NCI-H69 (cell line): ENCODE measurements around the gene IMMP2L.

Experiments
- DNase-seq: peaks from one replicate; lab custom pipeline; 2025; lab: John Stamatoyannopoulos, UW

IMMP2L gene

DNA sequence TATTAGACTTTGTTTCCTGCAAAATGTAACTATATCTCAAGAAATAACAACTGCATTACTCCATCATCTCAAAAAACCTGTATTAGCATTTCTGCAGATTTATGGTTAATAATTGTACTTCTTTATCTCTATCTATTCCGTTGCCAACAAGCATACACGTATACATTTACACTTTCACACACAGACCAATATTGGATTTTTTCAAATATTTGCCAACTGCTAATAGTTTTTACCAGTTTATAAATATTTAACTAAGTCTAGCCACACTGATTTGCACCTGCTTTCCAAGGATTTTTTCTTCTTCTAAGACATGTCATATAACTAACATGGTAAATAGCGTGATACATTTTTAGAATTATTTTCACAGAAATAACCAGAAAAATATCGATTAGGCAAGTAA, 459.2 kb downstream of the IMMP2L start:
- no peak for DNase-seq

DNA sequence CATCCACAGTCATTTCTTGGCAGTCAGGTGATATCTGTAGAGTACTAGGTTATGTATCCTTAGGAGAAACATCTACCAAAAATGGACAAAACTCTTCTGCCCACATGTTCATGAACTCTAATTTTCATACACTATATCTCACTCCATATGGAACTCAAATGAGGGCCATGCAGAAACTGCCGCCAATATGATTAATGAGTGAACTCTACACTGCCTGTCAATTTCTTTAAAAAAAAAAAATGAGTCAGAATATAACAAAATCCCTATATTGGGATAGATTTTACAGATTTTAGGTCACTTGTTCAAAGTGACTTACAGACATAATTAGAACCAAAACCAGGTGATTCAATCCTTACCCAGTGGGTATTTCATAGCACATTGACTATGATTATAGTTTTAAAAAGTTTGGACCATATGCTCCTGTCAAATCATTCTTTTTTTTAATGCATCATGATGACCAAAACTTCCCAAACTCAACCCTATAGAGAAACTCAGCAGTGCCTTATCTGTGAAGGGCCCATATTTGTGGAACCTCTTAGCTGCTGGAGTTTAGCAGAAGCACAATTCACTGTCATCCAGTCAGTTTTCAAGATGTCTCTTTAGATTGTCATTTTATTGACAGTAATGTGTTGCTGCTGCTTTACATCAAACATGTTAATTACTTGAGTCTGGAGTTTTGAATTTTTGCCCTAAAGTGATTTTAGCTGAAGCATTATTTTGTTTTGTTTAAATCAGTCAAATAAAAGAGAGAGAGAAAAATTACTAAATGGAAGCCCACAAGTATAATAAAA, 460.2 kb downstream of the IMMP2L start:
- no peak for DNase-seq

DNA sequence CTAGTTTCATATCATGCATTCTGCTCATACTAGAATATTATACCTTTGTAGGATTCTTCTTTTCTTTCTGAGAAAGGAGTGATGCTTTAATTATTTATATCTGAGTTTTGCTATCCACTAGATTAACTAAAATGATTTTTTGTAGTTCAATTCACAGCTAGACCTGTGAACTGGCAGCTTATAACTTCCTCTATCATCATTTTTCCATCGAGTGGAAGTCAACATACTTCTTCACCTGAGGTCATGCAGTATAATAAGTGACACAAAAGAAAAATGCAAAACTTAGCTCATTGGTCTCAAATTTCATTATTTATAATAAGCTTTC, 463.4 kb downstream of the IMMP2L start:
- no peak for DNase-seq

DNA sequence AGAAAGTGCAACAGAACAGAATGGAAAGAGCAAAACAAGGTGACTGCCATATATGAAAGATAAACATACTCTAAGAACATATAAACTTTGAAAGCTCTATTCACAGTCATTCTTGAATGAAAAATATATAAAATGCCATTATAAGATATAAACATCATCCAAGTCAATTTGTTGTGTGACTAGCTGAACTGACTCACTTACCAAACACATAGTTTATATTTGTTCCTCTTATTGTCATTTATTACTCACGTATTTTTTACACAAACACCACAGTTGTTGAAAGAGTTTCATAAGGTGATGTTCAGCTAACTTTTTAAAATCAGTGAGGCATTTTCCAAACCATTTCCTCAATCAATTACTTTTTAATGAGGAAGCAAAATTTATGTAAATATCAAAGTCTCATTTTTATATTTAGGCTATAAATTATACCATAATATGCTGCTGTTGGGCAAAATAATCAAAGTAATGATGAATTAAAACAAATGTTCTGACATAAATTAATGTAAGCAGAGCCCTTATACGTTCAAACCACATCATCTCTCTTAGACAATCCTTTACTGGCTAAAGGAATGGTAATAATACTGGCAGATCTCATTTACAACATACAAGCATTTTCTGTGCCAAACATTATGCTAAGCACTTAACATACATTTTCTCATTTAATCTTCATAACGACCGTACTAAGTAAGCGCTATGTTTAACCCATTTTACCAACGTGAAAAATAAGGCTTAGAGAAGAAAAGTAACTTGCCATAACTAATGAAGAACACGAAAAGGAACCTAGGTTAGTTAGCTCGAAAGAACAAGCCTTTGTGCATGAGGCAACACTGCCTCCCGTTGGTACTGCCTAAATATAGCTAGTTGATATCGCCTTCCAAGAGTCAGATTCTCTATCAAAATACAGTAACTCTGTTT, 464.0 kb downstream of the IMMP2L start:
- DNase-seq, result peak; percentile 80

DNA sequence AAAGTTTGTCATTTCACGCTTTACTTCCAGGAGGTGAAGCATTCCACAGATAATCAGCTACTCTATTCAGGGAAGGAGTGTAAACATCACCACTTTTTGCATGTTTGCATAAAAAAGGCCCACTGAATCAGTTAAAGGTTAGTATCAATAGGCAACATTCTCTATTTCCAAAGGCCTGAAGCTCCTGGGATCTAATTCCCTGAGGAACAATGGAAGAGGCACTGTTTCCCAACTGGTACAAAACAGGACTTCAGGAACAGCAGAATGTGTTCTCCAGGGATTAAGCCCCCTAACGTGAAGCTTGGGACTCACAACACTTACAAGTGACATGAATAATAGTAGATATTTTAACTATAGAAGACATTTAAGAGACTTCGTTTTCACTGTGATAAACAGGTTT, 465.3 kb downstream of the IMMP2L start:
- DNase-seq, result peak; percentile 53

DNA sequence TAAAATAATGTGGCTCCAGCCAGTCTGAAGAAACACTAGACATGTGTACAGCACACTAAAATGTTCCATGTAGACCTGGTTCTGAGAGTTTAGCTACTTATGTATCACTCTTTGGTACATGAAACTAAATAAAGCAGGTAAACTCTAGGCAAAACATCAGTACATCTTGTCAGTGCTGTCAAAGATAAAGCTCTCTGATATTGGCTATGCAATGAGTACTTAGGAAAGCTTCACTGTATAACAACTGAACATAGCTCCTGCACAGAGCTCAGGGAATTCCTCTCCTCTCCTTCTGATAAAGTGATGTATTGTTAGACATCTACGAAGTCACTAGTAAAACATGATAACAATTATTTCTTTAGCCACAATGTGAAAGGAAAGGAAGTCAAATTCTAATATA, 467.9 kb downstream of the IMMP2L start:
- DNase-seq, result peak; percentile 37

DNA sequence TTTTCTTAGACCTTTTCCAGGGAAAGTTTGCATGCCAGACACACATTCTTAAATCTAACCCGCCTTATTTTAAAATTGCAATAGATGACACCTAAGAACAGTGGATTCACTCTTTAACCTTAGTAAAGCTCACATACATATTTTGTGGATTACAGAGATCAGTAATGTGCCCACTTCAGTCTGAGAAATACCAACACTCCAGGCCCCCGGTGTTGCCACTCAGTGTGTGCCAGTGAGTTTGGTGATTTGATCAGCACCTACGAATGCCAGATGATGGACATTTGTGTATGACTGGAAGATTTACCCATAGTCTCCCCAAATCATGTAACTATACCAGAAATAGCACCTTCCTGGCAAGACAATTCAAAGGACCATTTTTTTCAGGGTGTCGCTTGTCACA, 468.8 kb downstream of the IMMP2L start:
- peak; percentile 46 for DNase-seq

DNA sequence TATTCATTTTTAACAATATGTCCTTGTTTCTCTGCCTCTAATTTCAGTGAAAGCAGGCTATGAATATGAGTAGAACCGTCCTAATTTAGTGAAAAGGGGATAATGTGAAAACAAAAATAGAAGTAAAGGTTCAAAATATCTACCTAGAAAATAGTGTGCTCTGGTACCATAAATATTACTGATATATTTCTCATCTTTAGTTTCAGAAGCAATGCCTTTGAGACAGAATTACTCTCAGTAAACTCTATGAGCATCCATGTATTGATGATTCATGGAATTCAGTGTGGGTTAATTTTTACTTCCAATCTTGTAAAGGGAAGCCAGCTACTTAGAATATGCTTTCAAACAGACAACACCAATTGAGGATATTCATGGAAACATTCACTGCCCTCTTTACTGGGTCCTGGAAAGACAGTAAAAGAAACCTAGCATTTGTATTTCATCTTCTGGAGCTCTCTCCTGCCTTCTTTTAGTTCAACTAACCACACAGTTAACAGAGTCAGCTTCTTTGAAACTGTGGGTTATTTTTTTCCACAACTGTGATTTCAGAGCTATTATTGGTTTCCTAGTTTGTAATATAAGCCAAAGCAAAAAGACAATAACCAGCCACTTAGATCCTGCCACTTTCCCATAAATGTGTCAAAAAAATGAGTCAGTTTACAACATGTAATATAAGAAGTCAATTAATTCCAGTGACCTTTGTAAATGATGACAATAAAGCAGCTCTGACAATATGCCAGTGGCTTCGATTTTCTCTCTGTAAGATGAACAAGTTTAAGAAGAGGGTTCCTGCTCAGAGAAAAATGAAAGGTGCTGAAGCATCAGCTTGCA, 469.7 kb downstream of the IMMP2L start:
- DNase-seq, result peak; percentile 91

DNA sequence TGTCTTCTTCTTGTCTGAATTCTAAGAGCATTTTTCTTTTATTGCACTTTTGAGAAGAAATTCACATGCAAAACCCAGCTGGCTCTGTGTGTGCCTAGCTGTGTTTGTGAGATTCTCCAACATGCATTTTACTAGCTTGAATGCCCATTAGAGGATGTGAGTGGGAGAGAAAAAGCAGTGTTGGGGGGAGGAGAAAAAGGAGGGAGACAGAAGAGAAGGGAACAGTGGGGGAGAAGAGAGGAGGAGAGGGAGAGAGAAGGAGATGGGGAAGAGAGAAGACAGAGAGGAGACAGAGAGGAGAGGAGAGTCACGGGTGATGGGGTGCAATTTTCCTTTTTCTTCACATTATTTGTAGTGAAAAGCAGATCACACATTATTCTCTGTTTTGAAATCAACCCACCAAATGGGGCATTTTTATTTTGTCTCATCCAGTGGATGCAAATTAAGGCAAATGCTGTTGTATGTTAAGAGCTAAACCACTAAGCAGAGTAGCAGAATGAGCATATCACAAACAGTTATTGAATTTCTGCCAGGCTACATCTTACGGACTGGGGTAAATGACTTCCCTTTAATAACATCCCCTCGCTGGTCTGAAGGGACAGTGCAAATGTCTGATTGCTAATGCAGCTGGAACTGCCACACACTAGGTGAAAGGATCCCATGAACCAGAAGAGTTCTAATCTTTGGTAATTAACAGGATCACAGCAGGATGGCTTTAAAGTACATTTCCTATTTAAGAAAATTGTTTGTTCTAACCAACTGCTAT, 470.5 kb downstream of the IMMP2L start:
- DNase-seq, result peak; percentile 93

DNA sequence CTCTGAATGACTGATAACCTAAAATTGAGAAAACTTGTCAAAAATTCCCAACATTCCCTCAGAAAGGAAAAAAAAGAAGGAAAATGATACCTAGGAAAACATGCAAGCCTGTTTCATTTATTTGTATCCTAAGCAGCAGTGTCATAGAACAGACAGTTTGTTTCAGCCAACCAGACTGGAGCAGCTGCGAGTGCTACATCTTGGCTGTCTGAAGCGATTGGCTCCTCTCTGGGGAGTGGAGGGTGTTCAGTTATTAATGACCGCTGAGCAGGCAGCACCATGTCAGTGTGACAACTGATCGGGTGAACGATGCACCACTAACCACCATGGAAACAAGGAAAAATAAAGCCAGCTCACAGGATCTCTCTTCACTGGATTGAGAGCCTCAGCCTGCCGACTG, 471.4 kb downstream of the IMMP2L start, which contains the start of gene LRRN3:
LRRN3 (plus strand) TSS at position 282 of the 400 bp plus-strand sequence. CDS start 31,646 bp downstream, outside the sequence.
- DNase-seq, result peak; percentile 95

DNA sequence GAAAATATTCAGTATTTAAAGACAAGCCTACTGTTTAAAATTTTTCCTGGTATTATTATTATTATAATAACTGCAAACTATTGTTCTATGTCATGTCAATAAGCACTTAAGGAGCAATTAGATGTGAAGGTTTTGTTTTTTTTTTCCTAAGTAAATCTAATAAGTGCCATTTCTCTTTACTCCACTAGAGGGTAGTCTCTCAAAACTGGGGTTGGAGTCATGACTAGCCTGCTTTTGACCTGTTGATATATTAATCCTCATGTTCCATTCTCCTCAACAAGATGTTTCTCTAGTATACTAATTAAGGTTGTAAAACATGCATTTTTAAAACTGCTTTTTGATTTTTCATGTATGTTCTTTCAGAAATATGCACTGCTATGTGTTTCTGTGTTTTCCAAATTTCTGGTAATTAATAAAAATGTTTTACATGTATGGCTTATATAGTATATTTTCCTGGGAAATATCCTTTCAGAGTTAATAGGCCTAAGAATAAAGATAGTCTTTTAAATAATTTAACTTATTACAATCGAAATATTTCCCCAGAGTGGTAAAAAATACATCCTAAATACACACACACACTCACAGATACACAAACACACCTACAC, 472.4 kb downstream of the IMMP2L start:
- DNase-seq, result peak; percentile 86

DNA sequence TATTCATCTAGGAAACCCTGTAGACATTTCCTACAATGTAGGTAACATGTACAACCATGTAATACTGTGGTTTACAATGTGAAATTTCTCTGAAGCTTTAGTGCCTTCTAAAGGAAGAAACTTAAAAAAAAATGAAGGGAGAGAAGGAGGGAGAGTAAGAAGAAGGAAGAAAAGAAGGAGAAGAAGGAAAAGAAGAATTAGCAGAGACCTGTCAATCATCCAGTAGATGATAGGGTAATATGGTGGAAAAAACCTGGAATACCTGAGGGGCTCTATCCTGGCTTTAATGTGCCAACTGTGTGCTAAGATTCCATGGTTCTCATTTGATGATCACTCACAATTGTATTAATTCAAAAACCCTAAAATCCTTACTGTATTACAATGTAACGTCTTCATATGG, 474.0 kb downstream of the IMMP2L start:
- DNase-seq, result no peak

DNA sequence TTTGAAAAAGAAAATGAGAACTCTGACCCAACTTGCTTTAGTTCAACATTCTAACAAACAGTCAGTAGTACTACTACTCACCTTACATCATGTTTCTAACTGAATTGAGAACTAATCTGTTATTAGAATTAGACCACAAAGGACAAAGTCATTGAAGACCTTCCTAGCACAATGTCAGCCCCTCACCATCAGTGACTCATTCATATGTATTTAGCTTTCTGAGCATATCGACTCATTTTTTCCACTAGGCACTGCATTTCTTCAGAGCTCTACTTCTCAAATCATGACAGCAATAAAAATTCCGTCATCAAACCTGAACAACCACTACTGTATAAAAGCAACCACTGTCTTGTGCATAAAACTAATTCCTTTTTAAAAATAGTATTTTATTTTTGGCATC, 475.8 kb downstream of the IMMP2L start:
- DNase-seq, result no peak

DNA sequence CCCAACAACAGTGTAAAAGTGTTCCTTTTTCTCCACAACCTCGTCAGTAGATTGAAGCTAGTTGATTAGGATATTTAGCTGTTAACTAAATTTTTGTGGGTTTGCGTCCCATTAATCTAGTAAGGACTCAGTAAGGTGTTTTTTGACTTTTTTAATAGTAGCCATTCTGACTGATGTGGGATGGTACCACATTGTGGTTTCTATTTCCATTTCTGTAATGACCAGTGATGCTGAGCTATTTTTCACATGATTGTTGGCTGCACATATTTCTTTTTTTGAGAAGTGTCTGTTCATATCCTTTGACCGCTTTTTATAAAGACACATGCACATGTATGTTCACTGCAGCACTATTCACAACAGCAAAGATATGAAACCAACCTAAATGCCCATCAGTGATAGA, 476.9 kb downstream of the IMMP2L start:
- DNase-seq, result no peak

DNA sequence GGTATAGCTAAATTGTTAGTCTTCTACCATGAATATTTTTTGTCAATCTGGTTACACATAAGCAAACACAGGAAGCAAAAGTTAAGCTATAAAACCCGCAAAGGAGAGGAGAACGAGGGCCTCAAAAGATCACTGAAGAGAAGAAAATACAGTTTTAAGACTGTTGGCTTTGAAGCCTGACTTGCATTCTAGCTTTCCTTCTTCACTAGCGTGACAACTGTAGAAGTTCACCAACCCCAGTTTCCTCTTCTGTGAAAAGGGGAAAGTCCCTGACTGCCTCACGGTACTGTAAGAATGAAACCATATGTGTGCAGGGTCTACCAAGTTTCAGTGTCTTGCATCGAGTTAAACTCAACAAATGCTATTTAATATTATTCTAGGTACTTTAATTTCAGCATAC, 478.9 kb downstream of the IMMP2L start:
- DNase-seq, result no peak

DNA sequence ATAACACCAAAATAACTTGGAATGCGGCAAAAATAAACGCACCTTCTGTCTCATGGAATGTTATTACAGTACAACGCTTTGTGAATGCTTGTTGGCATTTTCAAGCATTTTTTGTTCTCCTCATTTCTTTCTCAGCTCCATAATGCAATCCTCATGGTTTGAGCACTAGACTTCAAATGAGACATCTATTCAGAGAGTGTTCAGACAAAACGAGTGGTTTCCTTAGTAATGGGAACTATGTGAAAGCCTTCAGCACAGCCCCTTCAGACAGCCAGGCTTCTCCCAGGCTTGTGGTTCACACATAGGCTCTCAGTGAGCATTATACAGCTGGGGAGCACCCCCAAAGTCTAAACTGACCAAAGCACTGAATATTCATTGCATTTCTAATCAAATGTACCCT, 479.9 kb downstream of the IMMP2L start:
- DNase-seq, result no peak

DNA sequence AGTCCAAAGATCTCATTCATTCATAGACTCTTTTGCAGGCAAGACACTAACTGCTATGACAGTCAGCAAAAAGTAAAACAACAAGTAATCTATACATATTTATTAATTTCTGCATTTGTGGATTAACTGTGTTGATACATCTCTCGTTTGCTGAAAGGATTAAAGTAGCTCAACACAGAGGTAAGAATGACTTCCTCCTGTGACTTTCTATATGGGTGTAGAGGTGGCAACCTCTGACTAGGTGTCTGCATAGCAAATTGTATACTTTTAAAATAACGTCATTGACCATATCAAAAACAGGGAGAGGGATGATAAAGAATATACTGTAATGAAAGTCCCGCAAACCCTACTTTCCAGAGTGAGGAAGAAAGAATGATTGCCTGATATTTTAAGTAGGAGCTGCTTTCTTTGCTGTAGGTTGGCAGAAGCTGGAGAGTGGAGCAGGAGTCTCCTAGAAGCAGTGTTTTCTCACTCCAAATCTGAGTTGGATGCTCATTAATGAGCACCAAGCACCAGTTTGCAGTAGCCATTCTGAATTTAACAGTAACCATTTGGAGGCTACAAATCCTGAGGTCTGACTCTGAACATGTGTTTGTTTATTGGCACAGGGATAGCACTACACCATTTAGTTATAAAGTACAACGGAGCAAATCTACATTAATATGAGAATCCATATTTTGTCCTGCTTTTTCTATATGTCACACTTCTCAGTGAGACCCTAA, 480.6 kb downstream of the IMMP2L start:
- no peak for DNase-seq

DNA sequence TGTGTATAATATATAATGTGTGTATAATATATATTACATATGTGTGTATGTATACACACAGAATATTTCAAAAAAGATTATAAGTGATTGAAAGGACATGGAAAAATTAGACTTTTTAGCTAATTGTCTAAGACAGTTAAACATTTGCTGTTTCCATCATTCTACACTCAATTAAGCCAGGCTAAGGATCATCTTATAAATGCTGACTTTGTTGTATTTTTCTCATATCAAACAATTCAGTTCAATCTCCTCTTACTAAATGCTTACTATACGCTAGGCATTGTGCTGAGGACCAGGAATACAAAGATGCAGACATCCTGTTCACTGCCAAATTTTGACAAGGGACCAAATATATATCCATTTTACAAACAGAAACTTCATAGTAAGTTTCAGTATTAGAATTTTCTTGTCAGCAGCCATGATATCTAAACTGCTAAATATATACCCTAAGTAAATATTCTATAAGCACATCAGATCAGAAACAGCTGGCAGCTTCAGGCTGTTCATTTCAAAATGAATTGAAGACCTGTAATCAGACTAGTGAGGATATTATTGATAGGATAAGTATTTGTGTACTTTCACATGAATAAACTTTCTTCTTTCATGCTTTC, 481.7 kb downstream of the IMMP2L start:
- DNase-seq, result no peak

DNA sequence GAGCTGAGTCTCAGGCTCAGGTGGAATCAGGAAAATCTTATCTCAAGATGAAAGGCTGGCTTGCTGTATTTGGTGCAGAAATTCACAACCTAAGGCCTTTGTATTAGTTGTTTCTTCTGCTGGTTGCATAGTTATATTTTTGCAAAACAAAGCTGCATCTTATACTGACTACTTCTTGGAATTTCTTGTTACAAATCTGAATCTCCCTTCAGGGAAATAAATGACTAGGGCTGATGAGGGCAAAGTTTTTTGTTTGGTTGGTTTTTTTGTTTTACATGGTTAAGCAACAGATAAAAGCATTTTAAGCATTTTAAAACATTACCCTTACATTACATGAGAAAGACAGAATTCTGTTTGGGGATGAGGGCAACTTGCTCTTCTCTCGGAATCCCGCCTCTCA, 485.3 kb downstream of the IMMP2L start:
- no peak for DNase-seq

DNA sequence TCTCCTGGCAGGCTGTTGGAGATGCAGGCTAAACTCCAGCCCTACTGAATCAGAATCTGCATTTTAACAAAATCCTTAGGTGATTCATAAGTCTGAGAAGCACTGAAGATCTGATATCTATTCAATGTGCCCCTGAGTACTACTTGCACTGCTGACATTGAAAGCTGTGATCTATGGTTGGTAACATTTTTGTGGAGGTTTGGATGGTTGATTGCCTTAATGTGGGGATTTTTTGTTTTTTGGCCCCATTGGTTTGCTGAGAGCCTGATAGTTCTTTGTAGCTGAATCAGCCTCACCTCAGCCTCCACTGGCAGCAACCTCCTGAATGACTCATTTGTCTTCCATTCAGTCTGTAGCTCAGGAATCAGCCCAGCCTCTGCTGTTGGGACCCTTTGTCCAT, 486.1 kb downstream of the IMMP2L start:
- no peak for DNase-seq
